GM12878 (cell line): ENCODE data around the gene CEBPE. TPM values are rescaled to one million over a fixed set of nuclear protein-coding genes. Genes with fewer than 3 reads are reported as not detected.

ENCODE experiments used
- ATAC-seq: fragments of 200-7000 bp; cut with Tn5 transposase; 3 replicates; pipeline ENCODE4 v1.9.1; 2020; ENCODE audit warnings: mild to moderate bottlenecking, moderate library complexity
- BruUV-seq: library from RNA; stranded (reverse); fragments of 400-500 nt; replicated peaks from 2 replicates; lab custom pipeline; 2021; lab: Mats Ljungman, UMichigan
- CTCF ChIA-PET: fragments of 300-600 bp; sonication (Branson Sonifier 250); formaldehyde crosslinking; extraction: SDS; loops from one replicate; lab custom pipeline; 2021; ENCODE audit warnings: inconsistent platforms; lab: Yijun Ruan, JAX
- POLR2A ChIA-PET: fragments of 350-600 bp; formaldehyde crosslinking; extraction: SDS; loops from one replicate; lab custom pipeline; 2021; ENCODE audit warnings: inconsistent platforms; lab: Charles Lee
- RAD21 ChIA-PET: fragments of 300-600 bp; sonication (Branson Sonifier 250); formaldehyde crosslinking; loops from one replicate; lab custom pipeline; 2023; ENCODE audit warnings: antibody characterized with exemption; ENCODE audit not compliant: unreplicated experiment; lab: Charles Lee
- SMC1A ChIA-PET: fragments of 300-600 bp; sonication (Branson Sonifier 250); formaldehyde crosslinking; loops from one replicate; lab custom pipeline; 2023; ENCODE audit not compliant: unreplicated experiment, uncharacterized antibody; lab: Charles Lee
- DNase-seq: peaks from one replicate; pipeline ENCODE4 v3.0.0-alpha.2; 2011; ENCODE audit warnings: low read depth, low spot score
- FAIRE-seq: peaks from 3 replicates; lab custom pipeline; 2011; peaks lifted over from hg19 to GRCh38; lab: Jason Lieb, UNC
- H2AFZ ChIP-seq: 2 replicates; pipeline ENCODE4 v1.6.0; 2011; ENCODE audit warnings: low read depth, low read length, control low read depth; ENCODE audit not compliant: control insufficient read depth
- H3K27ac ChIP-seq: 2 replicates; pipeline ENCODE4 v1.5.1; 2011; ENCODE audit warnings: control low read depth; ENCODE audit not compliant: control insufficient read depth, insufficient read depth
- H3K27me3 ChIP-seq, 2 experiments: replicated peaks in 1 of 2; 2 replicates each; pipeline versions ENCODE4 v1.6.0 to v1.6.1; 2011; ENCODE audit warnings: low read length in 1 of 2; ENCODE audit not compliant: control insufficient read depth in 2 of 2, insufficient read depth in 2 of 2
- H3K36me3 ChIP-seq, 2 experiments: 2 replicates each; pipeline ENCODE4 v1.5.1; 2011; ENCODE audit warnings: low read length in 1 of 2; ENCODE audit not compliant: control insufficient read depth in 2 of 2, insufficient read depth in 2 of 2
- H3K4me1 ChIP-seq: 2 replicates; pipeline ENCODE4 v1.6.1; 2011; ENCODE audit warnings: mild to moderate bottlenecking, low read length, moderate library complexity, mixed read lengths; ENCODE audit not compliant: control insufficient read depth, insufficient read depth
- H3K4me2 ChIP-seq: 2 replicates; pipeline ENCODE4 v1.6.0; 2011; ENCODE audit warnings: control low read depth; ENCODE audit not compliant: control insufficient read depth, insufficient read depth
- H3K4me3 ChIP-seq: fragments of 200-600 bp; sonication (generic); 2 replicates; pipeline ENCODE4 v1.5.1; 2016
- H3K79me2 ChIP-seq: 2 replicates; pipeline ENCODE4 v1.6.0; 2011; ENCODE audit warnings: low read length; ENCODE audit not compliant: control insufficient read depth, insufficient read depth
- H3K9ac ChIP-seq: 2 replicates; pipeline ENCODE4 v1.8.0; 2011; ENCODE audit warnings: low read length, control low read depth, mixed read lengths; ENCODE audit not compliant: control insufficient read depth, insufficient read depth
- H3K9me3 ChIP-seq: replicated peaks from 3 replicates; pipeline ENCODE4 v1.5.1; 2011; ENCODE audit warnings: mild to moderate bottlenecking, low read length; ENCODE audit not compliant: control insufficient read depth, insufficient read depth
- H4K20me1 ChIP-seq: 2 replicates; pipeline ENCODE4 v1.6.0; 2011; ENCODE audit not compliant: control insufficient read depth, insufficient read depth
- BCL3 ChIP-seq: IDR thresholded peaks from 2 replicates; pipeline ENCODE4 v1.6.1; 2011; ENCODE audit warnings: borderline replicate concordance, low read depth, mild to moderate bottlenecking, moderate library complexity, low read length; ENCODE audit not compliant: insufficient read depth, poor library complexity, severe bottlenecking
- CHD1 ChIP-seq: IDR thresholded peaks from 2 replicates; pipeline ENCODE4 v1.6.1; 2012; ENCODE audit warnings: low read depth, low read length, improper control_type of control experiment
- CUX1 ChIP-seq: IDR thresholded peaks from 2 replicates; pipeline ENCODE4 v1.6.1; 2012; ENCODE audit warnings: improper control_type of control experiment, low read depth, low read length; ENCODE audit not compliant: insufficient replicate concordance
- DPF2 ChIP-seq: fragments of 450-650 bp; IDR thresholded peaks from 2 replicates; pipeline ENCODE4 v1.6.1; 2017; ENCODE audit warnings: mild to moderate bottlenecking
- EED ChIP-seq: sonication (generic); IDR thresholded peaks from 2 replicates; pipeline ENCODE4 v1.6.1; 2016; ENCODE audit warnings: antibody characterized with exemption, low read depth
- HCFC1 ChIP-seq: fragments of 150-350 bp; IDR thresholded peaks from 2 replicates; pipeline ENCODE4 v1.6.1; 2014; ENCODE audit warnings: low read length
- RBBP5 ChIP-seq: fragments of 200-600 bp; sonication (generic); conservative IDR thresholded peaks from 2 replicates; pipeline ENCODE4 v1.6.1; 2016
- RFX5 ChIP-seq: IDR thresholded peaks from 2 replicates; pipeline ENCODE4 v1.6.1; 2011; ENCODE audit warnings: low read depth, low read length, improper control_type of control experiment
- TBL1XR1 ChIP-seq: IDR thresholded peaks from 2 replicates; pipeline ENCODE4 v1.6.1; 2012; ENCODE audit warnings: low read depth, low read length, improper control_type of control experiment
- TCF3 ChIP-seq: IDR thresholded peaks from 2 replicates; pipeline ENCODE4 v1.6.1; 2012; ENCODE audit warnings: low read depth, mild to moderate bottlenecking, low read length, borderline replicate concordance; ENCODE audit not compliant: insufficient read depth
- WGBS: methylation state at CpG from one replicate; pipeline ENCODE4 v1.1.6; 2016; ENCODE audit warnings: low lambda C conversion rate; ENCODE audit not compliant: insufficient replicate concordance, insufficient coverage; ENCODE audit errors: missing lambda C conversion rate; 5-methylcytosine and 5-hydroxymethylcytosine counted together
- in situ Hi-C: fragments of 300-500 bp; cut with MboI; formaldehyde crosslinking; loops from 9 replicates; pipeline ENCODE4 v1.14.3; 2018; ENCODE audit warnings: mixed read lengths
- intact Hi-C: fragments of 100-400 bp; cut with micrococcal nuclease; formaldehyde crosslinking; loops from one replicate; pipeline ENCODE4 v1.14.2; 2022; ENCODE audit not compliant: unreplicated experiment
- polyA plus RNA-seq, 11 experiments: library from polyadenylated mRNA; depleted of rRNA in 4 of 11; unstranded in 6 of 11; stranded (reverse) in 5 of 11; fragments of >200 nt; fragmentation: Nextera tagmentation in 4 of 11; fragmentation: Illumina TruSeq in 1 of 11; extraction: Ambion mirVana in 4 of 11; extraction: Trizol in 1 of 11; gene quantifications; 1 replicate in 1 of 11; 2 replicates in 10 of 11; pipeline versions ENCODE4 v1.2.1 to v1.2.3, GENCODE V29; 2011 to 2016; ENCODE audit warnings: inconsistent platforms in 2 of 11, missing spikeins in 2 of 11, low read depth in 1 of 11
- total RNA-seq, 4 experiments: library from RNA; depleted of rRNA in 3 of 4; stranded (reverse); fragments of >200 nt in 3 of 4; fragmentation: Illumina TruSeq in 1 of 4; extraction: Trizol in 1 of 4; gene quantifications; 2 replicates each; pipeline versions ENCODE4 v1.2.1 to v1.2.3, GENCODE V29; 2013 to 2021

Gene CEBPE
- total and polyA plus RNA-seq, 10 of the 15 experiments (the other 5 are each of a cell fraction or from before 2014, with no cell fraction given): 0.09 to 0.45 (median 0.24) TPM; not detected in 7

GRCh38 chr14:23143911-23144310 lies 24.9 kb upstream of the CEBPE start:
- H4K20me1 ChIP-seq: no peaks in the 10 kb centered on the region; the same call in 1 of the 2 replicates
- no peak for ATAC-seq
- H3K36me3 ChIP-seq: no peaks in the 10 kb centered on the region
- H3K9ac ChIP-seq: no peak overlapping the region
- ChIA-PET CTCF (interaction anchor here (1.0 to 3.2 kb wide), 2 partner anchors 23 to 75 kb away, joined by 3 to 16 read pairs; no protein-coding TSS in a partner anchor), SMC1A (no interaction called here), POLR2A (no interaction called here), RAD21 (no interaction called here)
- no peaks in the 10 kb centered on the region for H3K79me2 ChIP-seq
- H2AFZ ChIP-seq: no peak overlapping the region
- no peak overlapping the region for H3K4me2 ChIP-seq
- no peak overlapping the region for H3K4me3 ChIP-seq
- no peak for FAIRE-seq
- TF ChIP-seq DPF2 (no peak), TBL1XR1 (no peak)
- peaks cover 3% of the 10 kb centered on the region in 2 experiments; a peak in 3 of 4 replicates for H3K27me3 ChIP-seq
- in situ Hi-C loops: no loop called here
- no peaks in the 10 kb centered on the region for H3K9me3 ChIP-seq
- WGBS: 0% methylated on average over 1 of the region's 1 CpG
- no TSS peak for BruUV-seq
- DNase-seq: no peak
- no peak overlapping the region for H3K27ac ChIP-seq
- intact Hi-C loops: no loop called here
- no peaks in the 10 kb centered on the region; the same call in 1 of the 2 replicates for H3K4me1 ChIP-seq

- WGBS: 47% methylated on average over 4 of the region's 4 CpGs
- Histone ChIP-seq H3K79me2 (no peaks in the 10 kb centered on the region), H3K4me3 (no peak overlapping the region), H3K4me1 (no peaks in the 10 kb centered on the region), H3K9me3 (no peaks in the 10 kb centered on the region), H3K9ac (no peak overlapping the region), H3K27me3 (peaks cover 3% of the 10 kb centered on the region in 2 experiments; a peak in 3 of 4 replicates), H3K27ac (no peak overlapping the region), H4K20me1 (no peaks in the 10 kb centered on the region; the same call in 1 of the 2 replicates), H2AFZ (no peak overlapping the region), H3K4me2 (no peak overlapping the region), H3K36me3 (no peaks in the 10 kb centered on the region)
- no TSS peak for BruUV-seq
- no peak for DNase-seq
- RAD21 ChIA-PET: no interaction called here
- in situ Hi-C loops (no loop called here), intact Hi-C loops (no loop called here)
- CTCF ChIA-PET: interaction anchor here (1.0 to 3.2 kb wide), 2 partner anchors 22 to 74 kb away, joined by 3 to 16 read pairs; no protein-coding TSS in a partner anchor
- FAIRE-seq: no peak
- POLR2A ChIA-PET: interaction anchor here (0.6 kb wide), 1 partner anchor 68 kb away, joined by 4 read pairs; no protein-coding TSS in a partner anchor
- SMC1A ChIA-PET: no interaction called here
- no peak for ATAC-seq
- no peak for TF ChIP-seq HCFC1
- TF ChIP-seq CUX1: no peak
- TF ChIP-seq RFX5: no peak
- TF ChIP-seq EED: no peak
- TF ChIP-seq TCF3: no peak
- TF ChIP-seq BCL3: no peak
- no peak for TF ChIP-seq RBBP5
- no peak for TF ChIP-seq CHD1
Observed at GRCh38 chr14:23142826-23143225, 23.8 kb upstream of the CEBPE start.
